Duodenal mucosa (tissue), 2 donors: ENCODE data around the gene RWDD3.

ENCODE experiments used
- H3K27ac ChIP-seq: one replicate; pipeline ENCODE4 v1.7.0; 2013; ENCODE audit warnings: low read depth, low read length
- H3K27me3 ChIP-seq, 2 donors: one replicate each; pipeline ENCODE4 v1.7.0; 2013; ENCODE audit warnings: low read length in 2 of 2, control low read depth in 1 of 2; ENCODE audit not compliant: insufficient read depth in 2 of 2, control insufficient read depth in 1 of 2
- H3K36me3 ChIP-seq, 2 donors: one replicate each; pipeline ENCODE4 v1.7.0; 2013; ENCODE audit warnings: low read length in 2 of 2, control low read depth in 1 of 2; ENCODE audit not compliant: insufficient read depth in 2 of 2, control insufficient read depth in 1 of 2
- H3K4me1 ChIP-seq, 2 donors: one replicate each; pipeline ENCODE4 v1.7.0; 2013; ENCODE audit warnings: low read length in 2 of 2, control low read depth in 1 of 2; ENCODE audit not compliant: insufficient read depth in 2 of 2, control insufficient read depth in 1 of 2
- H3K4me3 ChIP-seq, 2 donors: one replicate each; pipeline ENCODE4 v1.7.0; 2013; ENCODE audit warnings: low read length in 2 of 2, low read depth in 1 of 2
- H3K9ac ChIP-seq, 2 donors: one replicate each; pipeline ENCODE4 v1.7.0; 2013; ENCODE audit warnings: low read length in 2 of 2, low read depth in 1 of 2
- H3K9me3 ChIP-seq, 2 donors: one replicate each; pipeline ENCODE4 v1.7.0; 2013; ENCODE audit warnings: low read length in 2 of 2, control low read depth in 1 of 2; ENCODE audit not compliant: control insufficient read depth in 1 of 2

The RWDD3 gene

GRCh38 chr1:95247607-95248006 is 13.6 kb downstream of the RWDD3 start:
- Histone ChIP-seq H3K9ac (no peak overlapping the region), H3K27me3 (no peaks in the 10 kb centered on the region), H3K4me1 (no peaks in the 10 kb centered on the region), H3K9me3 (no peaks in the 10 kb centered on the region), H3K36me3 (peaks cover 5 to 28% of the 10 kb centered on the region in 2 donors), H3K27ac (no peak overlapping the region), H3K4me3 (no peak overlapping the region)

GRCh38 chr1:95249916-95250315 is 15.9 kb downstream of the RWDD3 start:
- peaks cover 0 to 13% of the 10 kb centered on the region in 2 donors for H3K36me3 ChIP-seq
- H3K27ac ChIP-seq, result no peak overlapping the region
- no peak overlapping the region for H3K9ac ChIP-seq

GRCh38 chr1:95252422-95252821 is 18.4 kb downstream of the RWDD3 start:
- Histone ChIP-seq H3K27me3 (no peaks in the 10 kb centered on the region), H3K4me3 (no peak overlapping the region), H3K9me3 (no peaks in the 10 kb centered on the region), H3K36me3 (peaks cover 0 to 7% of the 10 kb centered on the region in 2 donors), H3K27ac (no peak overlapping the region), H3K9ac (no peak overlapping the region), H3K4me1 (no peaks in the 10 kb centered on the region)

More at GRCh38 chr1:95249916-95250315, 15.9 kb downstream of the RWDD3 start:
- Histone ChIP-seq H3K4me1 (no peaks in the 10 kb centered on the region), H3K9me3 (no peaks in the 10 kb centered on the region), H3K27me3 (no peaks in the 10 kb centered on the region), H3K4me3 (no peak overlapping the region)

- H3K4me1 ChIP-seq, result no peaks in the 10 kb centered on the region
- no peak overlapping the region for H3K9ac ChIP-seq
- H3K9me3 ChIP-seq, result no peaks in the 10 kb centered on the region
Measured at GRCh38 chr1:95254959-95255358, 20.9 kb downstream of the RWDD3 start.

GRCh38 chr1:95255826-95256225 is 21.8 kb downstream of the RWDD3 start:
- H3K36me3 ChIP-seq, result no peaks in the 10 kb centered on the region
- no peaks in the 10 kb centered on the region for H3K27me3 ChIP-seq
- H3K4me3 ChIP-seq, result no peak overlapping the region
- no peak overlapping the region for H3K27ac ChIP-seq
- no peaks in the 10 kb centered on the region for H3K9me3 ChIP-seq
- H3K9ac ChIP-seq, result no peak overlapping the region
- H3K4me1 ChIP-seq, result no peaks in the 10 kb centered on the region

More at GRCh38 chr1:95254959-95255358, 20.9 kb downstream of the RWDD3 start:
- Histone ChIP-seq H3K36me3 (no peaks in the 10 kb centered on the region), H3K27ac (no peak overlapping the region), H3K27me3 (no peaks in the 10 kb centered on the region), H3K4me3 (no peak overlapping the region)

GRCh38 chr1:95257758-95258157 is 23.7 kb downstream of the RWDD3 start:
- Histone ChIP-seq H3K9me3 (no peaks in the 10 kb centered on the region), H3K27me3 (no peaks in the 10 kb centered on the region), H3K9ac (no peak overlapping the region), H3K27ac (no peak overlapping the region), H3K4me1 (no peaks in the 10 kb centered on the region), H3K36me3 (no peaks in the 10 kb centered on the region), H3K4me3 (no peak overlapping the region)

GRCh38 chr1:95259245-95259644 is 25.2 kb downstream of the RWDD3 start:
- Histone ChIP-seq H3K27me3 (no peaks in the 10 kb centered on the region), H3K27ac (no peak overlapping the region), H3K36me3 (no peaks in the 10 kb centered on the region), H3K9ac (no peak overlapping the region), H3K4me1 (no peaks in the 10 kb centered on the region), H3K9me3 (no peaks in the 10 kb centered on the region), H3K4me3 (no peak overlapping the region)

- no peaks in the 10 kb centered on the region for H3K9me3 ChIP-seq
- no peaks in the 10 kb centered on the region for H3K27me3 ChIP-seq
- no peaks in the 10 kb centered on the region for H3K4me1 ChIP-seq
- no peak overlapping the region for H3K9ac ChIP-seq
- H3K27ac ChIP-seq, result no peak overlapping the region
- H3K36me3 ChIP-seq, result no peaks in the 10 kb centered on the region
- H3K4me3 ChIP-seq, result no peak overlapping the region
Measured at GRCh38 chr1:95262913-95263312, 28.9 kb downstream of the RWDD3 start.

GRCh38 chr1:95263450-95263849 is 29.4 kb downstream of the RWDD3 start:
- H3K9me3 ChIP-seq, result no peaks in the 10 kb centered on the region

GRCh38 chr1:95265106-95265505 is 31.1 kb downstream of the RWDD3 start:
- Histone ChIP-seq H3K9me3 (no peaks in the 10 kb centered on the region), H3K27ac (no peak overlapping the region), H3K9ac (no peak overlapping the region), H3K36me3 (no peaks in the 10 kb centered on the region), H3K27me3 (no peaks in the 10 kb centered on the region), H3K4me1 (no peaks in the 10 kb centered on the region), H3K4me3 (no peak overlapping the region)

More at GRCh38 chr1:95263450-95263849, 29.4 kb downstream of the RWDD3 start:
- H3K36me3 ChIP-seq, result no peaks in the 10 kb centered on the region
- H3K27ac ChIP-seq, result no peak overlapping the region
- H3K9ac ChIP-seq, result no peak overlapping the region
- H3K4me1 ChIP-seq, result no peaks in the 10 kb centered on the region
- no peaks in the 10 kb centered on the region for H3K27me3 ChIP-seq
- no peak overlapping the region for H3K4me3 ChIP-seq

- Histone ChIP-seq H3K27me3 (no peaks in the 10 kb centered on the region), H3K4me3 (no peak overlapping the region), H3K27ac (no peak overlapping the region), H3K36me3 (no peaks in the 10 kb centered on the region), H3K4me1 (no peaks in the 10 kb centered on the region), H3K9ac (no peak overlapping the region), H3K9me3 (no peaks in the 10 kb centered on the region)
Measured at GRCh38 chr1:95276429-95276828, 42.4 kb downstream of the RWDD3 start.
